ENCODE results near the gene FCHSD2. TPM values are rescaled to one million over a fixed set of nuclear protein-coding genes. Genes with fewer than 3 reads are reported as not detected.
"Not testable (repeated sequence)": the region's sequence is repeated elsewhere in the genome, so short reads cannot be mapped to it uniquely, and the experiment has no call there.

FCHSD2 gene
- total RNA-seq, 1 donor from 2014 or later, result 13.1 TPM

DNA sequence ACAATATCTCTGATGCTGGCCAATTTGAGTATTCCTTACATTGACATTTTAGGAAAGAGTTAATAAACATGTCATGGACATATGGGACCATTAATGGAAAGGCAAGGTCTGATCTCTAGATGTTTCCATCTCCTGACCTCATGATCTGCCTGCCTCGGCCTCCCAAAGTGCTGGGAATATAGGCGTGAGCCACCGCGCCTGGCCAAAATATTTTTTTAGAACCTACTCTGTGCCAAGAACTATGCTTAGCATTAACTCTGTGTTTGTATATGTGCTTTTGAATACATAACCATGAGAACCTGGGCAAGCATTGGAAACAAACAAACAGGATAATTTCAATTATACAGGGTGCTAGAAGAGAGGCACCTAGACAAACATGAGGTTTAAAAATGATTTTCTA lies 204.7 kb downstream of the FCHSD2 start:
- DNase-seq (ENCODE audit: low read depth), result no peak

- no peak for DNase-seq (ENCODE audit: low read depth)
Measured at GRCh38 chr11:72935700-72936099, 206.4 kb downstream of the FCHSD2 start.

- DNase-seq (ENCODE audit: low read depth), result no peak
Measured at GRCh38 chr11:72932132-72932570, 210.0 kb downstream of the FCHSD2 start.

DNA sequence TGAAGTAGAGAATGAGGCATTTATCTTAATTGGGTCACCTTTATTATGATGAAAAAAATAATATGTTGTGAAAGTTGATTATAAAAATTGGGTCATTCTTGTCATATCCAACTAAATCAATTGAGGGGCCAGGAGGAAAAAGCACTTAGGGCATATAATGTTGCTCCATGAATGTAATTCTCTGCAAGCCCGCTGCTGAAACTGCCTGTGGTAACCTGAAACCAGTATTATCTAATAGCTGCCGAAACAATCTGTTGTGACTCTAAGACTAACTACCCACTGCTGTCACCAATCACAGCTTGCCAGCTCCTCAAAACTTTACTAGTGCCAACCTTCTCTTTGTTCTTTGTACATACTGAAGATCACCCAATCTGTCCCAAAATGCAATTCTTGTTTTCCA lies 212.1 kb downstream of the FCHSD2 start:
- peak; percentile 56 for DNase-seq (ENCODE audit: low read depth)

DNA sequence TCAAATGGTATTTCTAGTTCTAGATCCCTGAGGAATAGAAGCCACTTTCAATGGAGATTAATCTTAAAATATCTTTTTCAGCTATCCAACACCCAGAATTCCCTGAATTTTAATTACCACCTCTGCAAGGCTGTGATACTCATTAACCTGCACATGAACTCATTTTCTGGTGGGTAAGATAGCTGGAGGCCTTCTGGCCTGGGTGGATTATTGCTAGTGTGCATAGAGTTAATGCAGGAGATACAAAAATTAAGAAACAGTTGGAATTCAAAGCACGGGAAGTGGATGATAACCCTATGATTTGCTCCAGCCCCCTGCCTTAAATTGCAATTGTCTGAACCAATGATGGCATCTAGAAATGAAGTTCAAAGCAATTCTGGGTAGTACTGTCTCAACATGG lies 212.9 kb downstream of the FCHSD2 start:
- DNase-seq (ENCODE audit: low read depth), result no peak

DNA sequence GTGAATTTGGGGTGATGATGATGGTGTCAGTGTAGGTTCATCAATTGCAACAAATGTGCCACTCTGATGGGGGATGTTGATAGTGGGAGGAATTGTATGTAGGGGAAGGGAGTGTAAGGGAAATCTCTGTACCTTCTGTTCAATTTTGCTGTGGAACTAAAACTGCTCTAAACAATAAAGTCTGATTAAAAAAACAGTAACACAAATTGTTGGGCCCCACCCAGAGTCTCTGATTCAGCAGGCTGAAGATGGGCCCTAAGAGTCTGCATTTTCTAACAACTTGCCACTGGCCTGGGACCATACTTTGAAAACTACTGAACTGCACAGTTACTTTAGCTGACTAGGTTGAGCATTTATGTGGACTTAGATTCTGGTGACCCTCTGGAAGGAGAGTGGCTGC lies 214.7 kb downstream of the FCHSD2 start:
- no peak for DNase-seq (ENCODE audit: low read depth)

- DNase-seq (ENCODE audit: low read depth), result no peak
Measured at GRCh38 chr11:72926076-72926475, 216.0 kb downstream of the FCHSD2 start.

DNA sequence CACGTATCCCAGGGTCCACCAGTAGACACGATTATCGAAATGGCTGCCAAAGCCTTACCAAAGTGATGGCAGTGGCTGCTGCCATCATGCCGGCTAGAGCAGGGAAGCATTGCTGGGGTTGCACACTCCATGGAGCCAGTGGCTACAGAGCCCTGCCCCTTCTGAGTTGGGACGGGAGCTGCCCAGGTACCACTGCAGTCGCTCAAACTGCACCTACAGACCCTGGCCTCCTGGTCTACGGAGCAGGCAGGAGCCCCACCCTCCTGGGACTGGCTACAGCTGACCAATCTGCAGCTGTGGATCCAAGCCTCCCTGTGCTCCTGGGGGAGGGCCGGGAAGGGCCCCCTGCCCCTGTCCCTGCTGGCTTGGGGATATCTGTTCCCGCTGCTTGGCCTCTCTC lies 216.5 kb downstream of the FCHSD2 start:
- no peak for DNase-seq (ENCODE audit: low read depth)

GRCh38 chr11:72924568-72925190 lies 217.4 kb downstream of the FCHSD2 start:
- peak; percentile 54 for DNase-seq (ENCODE audit: low read depth)

- DNase-seq (ENCODE audit: low read depth), result no peak
Measured at GRCh38 chr11:72921028-72921716, 220.9 kb downstream of the FCHSD2 start.

DNA sequence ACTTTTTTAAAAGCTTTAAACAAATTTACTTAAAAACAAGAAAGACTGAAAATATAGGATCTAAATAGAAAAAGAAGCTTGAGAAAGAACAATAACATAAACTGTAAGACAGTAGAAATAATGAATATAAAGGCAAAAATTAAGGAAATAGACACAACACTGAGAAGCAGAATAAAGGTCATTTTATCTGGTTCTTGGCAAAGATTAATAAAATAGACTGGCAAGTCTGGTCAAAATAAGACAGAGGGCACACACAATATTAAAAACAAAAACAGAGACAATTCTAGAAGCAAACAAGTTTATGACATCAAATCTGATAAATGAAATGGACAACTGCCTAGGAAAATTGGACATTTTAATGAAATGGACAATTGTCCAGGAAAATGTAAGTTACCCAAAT lies 222.1 kb downstream of the FCHSD2 start:
- no peak for DNase-seq (ENCODE audit: low read depth)

DNA sequence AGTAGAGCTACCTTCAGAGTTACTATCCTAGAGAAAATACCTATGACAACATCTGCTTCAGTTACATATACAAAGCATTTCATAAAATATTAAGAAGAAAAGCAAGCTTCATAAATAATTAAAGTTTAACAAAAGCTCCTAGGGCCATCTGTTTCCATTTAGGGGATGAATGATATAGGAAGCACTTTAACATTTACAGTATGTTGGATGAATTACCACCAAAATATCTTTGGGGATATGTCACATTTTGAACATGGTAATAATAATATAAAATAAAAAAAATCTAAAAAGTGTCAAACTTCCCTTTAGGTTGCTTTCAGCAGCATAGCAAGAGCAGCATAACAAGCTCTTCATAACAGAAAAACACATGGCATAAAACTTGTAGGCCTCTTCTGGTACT lies 223.3 kb downstream of the FCHSD2 start:
- no peak for DNase-seq (ENCODE audit: low read depth)

DNA sequence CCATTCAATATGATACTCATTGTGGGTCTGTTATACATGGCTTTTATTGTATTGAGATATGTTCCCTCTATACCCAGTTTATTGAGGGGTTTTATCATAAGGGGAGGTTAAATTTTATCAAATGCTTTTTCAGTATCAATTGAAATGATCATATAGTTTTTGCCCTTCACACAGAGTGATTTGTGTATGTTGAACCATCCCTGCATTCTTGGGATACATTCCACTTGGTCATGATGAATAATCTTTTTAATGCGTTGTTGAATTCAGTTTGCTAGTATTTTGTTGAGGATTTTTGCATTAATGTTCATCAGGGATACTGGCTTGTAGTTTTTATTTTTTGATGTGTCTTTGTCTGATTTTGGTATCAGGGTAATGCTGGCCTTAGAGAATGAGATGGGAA lies 229.9 kb downstream of the FCHSD2 start:
- DNase-seq (ENCODE audit: low read depth), result no peak

DNA sequence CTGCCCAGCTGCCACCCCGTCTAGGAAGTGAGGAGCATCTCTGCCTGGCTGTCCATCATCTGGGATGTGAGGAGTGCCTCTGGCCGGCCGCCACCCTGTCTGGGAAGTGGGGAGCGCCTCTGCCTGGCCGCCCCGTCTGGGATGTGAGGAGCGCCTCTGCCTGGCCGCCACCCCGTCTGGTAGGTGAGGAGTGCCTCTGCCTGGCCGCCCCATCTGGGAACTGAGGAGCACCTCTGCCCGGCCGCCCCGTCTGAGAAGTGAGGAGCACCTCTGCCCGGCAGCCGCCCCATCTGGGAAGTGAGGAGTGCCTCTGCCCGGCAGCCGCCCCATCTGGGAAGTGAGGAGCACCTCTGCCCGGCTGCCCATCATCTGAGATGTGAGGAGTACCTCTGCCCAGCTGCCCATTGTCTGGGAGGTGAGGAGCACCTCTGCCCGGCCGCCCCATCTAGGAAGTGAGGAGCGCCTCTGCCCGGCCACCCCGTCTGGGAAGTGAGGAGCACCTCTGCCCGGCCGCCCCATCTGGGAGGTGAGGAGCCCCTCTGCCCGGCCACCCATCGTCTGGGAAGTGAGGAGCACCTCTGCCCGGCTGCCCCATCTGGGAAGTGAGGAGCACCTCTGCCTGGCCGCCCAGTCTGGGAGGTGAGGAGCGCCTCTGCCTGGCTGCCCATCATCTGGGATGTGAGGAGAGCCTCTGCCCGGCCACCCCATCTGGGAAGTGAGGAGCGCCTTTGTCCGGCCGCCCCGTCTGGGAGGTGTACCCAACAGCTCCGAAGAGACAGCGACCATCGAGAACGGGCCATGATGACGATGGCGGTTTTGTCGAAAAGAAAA lies 232.3 kb downstream of the FCHSD2 start:
- not testable (repeated sequence) for DNase-seq (ENCODE audit: low read depth)

- no peak for DNase-seq (ENCODE audit: low read depth)
Measured at GRCh38 chr11:72908032-72908676, 234.0 kb downstream of the FCHSD2 start.

DNA sequence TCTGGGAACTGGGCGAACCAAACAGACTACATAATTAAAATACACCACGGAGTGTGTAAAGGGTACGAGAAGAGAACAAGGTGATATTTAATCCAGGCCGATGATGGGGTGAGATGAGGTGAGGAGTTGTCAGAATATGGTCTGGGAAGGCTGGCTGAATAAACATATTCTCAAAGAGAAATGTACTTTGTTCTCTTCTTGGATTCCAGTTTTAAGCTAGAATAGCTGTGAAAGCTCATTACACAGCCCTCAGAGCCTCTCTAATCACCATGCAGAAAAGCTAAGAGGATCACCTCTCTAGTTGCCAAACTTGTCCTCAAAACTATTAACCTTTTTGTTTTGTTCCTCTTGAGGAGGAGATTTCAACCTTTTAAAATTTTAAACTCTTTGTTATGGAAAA lies 238.1 kb downstream of the FCHSD2 start:
- DNase-seq (ENCODE audit: low read depth), result no peak

DNA sequence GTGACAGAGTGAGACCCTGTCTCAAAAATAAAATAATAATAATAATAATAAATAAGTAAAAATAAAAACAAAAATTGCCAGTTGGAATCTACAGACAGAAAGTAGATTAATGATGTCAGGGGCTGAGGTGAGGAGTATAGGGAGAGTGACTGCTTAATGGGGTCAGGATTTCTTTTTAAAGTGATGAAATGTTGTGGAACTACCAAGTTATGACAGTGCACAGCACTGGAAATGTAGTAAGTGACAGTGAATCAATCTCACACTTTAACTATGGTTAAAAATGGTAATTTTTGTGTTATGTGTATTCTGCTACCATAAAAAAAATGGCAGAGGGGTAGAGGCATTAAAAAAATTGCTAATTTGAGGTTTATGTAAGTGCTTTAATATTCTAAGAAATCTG lies 240.7 kb downstream of the FCHSD2 start:
- no peak for DNase-seq (ENCODE audit: low read depth)

GRCh38 chr11:72900013-72900412 lies 242.1 kb downstream of the FCHSD2 start:
- no peak for DNase-seq (ENCODE audit: low read depth)

DNA sequence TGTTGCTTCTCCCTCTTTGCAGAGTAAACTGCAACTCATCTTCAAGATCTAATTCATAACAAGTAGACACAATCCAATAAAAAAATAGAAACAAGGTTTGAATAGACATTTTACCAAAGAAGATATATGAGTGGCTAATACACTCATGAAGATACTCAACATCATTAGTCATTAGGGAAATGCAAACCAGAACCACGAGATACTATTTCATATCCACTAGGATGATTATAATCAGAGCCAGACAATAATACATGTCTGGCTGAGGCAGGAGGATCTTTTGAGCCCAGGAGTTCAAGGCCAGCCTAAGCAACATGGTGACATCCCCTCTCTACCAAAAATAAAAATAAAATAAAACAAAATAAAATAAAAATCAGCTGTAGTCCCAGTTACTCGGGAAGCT lies 242.9 kb downstream of the FCHSD2 start:
- peak; percentile 13 for DNase-seq (ENCODE audit: low read depth)

GRCh38 chr11:72897506-72897905 lies 244.6 kb downstream of the FCHSD2 start:
- no peak for DNase-seq (ENCODE audit: low read depth)

- DNase-seq (ENCODE audit: low read depth), result no peak
Measured at GRCh38 chr11:72896431-72896830, 245.7 kb downstream of the FCHSD2 start.

- DNase-seq (ENCODE audit: low read depth), result no peak
Measured at GRCh38 chr11:72890881-72891280, 251.2 kb downstream of the FCHSD2 start.
